Liver (tissue), 9 donors: ENCODE data around the gene KDM2B. TPM values are rescaled to one million over a fixed set of nuclear protein-coding genes. Genes with fewer than 3 reads are reported as not detected.

Source experiments
- DNase-seq: peaks from one replicate; pipeline ENCODE4 v3.0.0-alpha.2; 2017; ENCODE audit warnings: low spot score
- H3K27ac ChIP-seq, 2 donors: one replicate each; pipeline ENCODE4 v1.7.0; 2013; ENCODE audit warnings: inconsistent platforms in 2 of 2, low read length in 2 of 2, control low read depth in 1 of 2, low read depth in 1 of 2, mild to moderate bottlenecking in 1 of 2
- H3K27me3 ChIP-seq, 4 donors: one replicate each; pipeline versions ENCODE4 v1.6.1 to v1.7.0; 2013; ENCODE audit warnings: low read length in 3 of 4, inconsistent platforms in 1 of 4, mild to moderate bottlenecking in 1 of 4, moderate library complexity in 1 of 4; ENCODE audit not compliant: control insufficient read depth in 4 of 4, insufficient read depth in 4 of 4
- H3K36me3 ChIP-seq, 4 donors: one replicate each; pipeline versions ENCODE4 v1.6.1 to v1.7.0; 2013; ENCODE audit warnings: low read length in 3 of 4, mild to moderate bottlenecking in 3 of 4, low read depth in 1 of 4, moderate library complexity in 1 of 4; ENCODE audit not compliant: control insufficient read depth in 4 of 4, insufficient read depth in 3 of 4
- H3K4me1 ChIP-seq, 4 donors: one replicate each; pipeline versions ENCODE4 v1.6.1 to v1.7.0; 2013; ENCODE audit warnings: low read length in 3 of 4, mild to moderate bottlenecking in 3 of 4, moderate library complexity in 1 of 4; ENCODE audit not compliant: control insufficient read depth in 4 of 4, insufficient read depth in 4 of 4
- H3K4me3 ChIP-seq, 3 donors: one replicate each; pipeline versions ENCODE4 v1.6.1 to v1.7.0; 2013; ENCODE audit warnings: low read length in 3 of 3, control low read depth in 1 of 3, low read depth in 1 of 3, mild to moderate bottlenecking in 1 of 3
- H3K9ac ChIP-seq, 2 donors: one replicate each; pipeline ENCODE4 v1.7.0; 2013; ENCODE audit warnings: low read length in 2 of 2, mild to moderate bottlenecking in 2 of 2, moderate library complexity in 2 of 2, control low read depth in 1 of 2, low read depth in 1 of 2
- H3K9me3 ChIP-seq, 4 donors: one replicate each; pipeline versions ENCODE4 v1.6.1 to v1.7.0; 2013; ENCODE audit warnings: low read length in 3 of 4; ENCODE audit not compliant: control insufficient read depth in 4 of 4
- ATF3 ChIP-seq: IDR thresholded peaks from 2 replicates; pipeline ENCODE4 v1.6.1; 2016; ENCODE audit warnings: antibody characterized with exemption
- CTCF ChIP-seq: fragments of 150-350 bp; IDR thresholded peaks from 2 replicates; pipeline ENCODE4 v1.5.1; 2017; ENCODE audit warnings: improper control_type of control experiment, low read depth, low read length; ENCODE audit not compliant: missing input control
- EGR1 ChIP-seq, 2 donors: IDR thresholded peaks; 2 replicates each; pipeline ENCODE4 v1.6.1; 2016 to 2018; ENCODE audit warnings: antibody characterized with exemption in 2 of 2, low read depth in 2 of 2
- FOXA1 ChIP-seq: IDR thresholded peaks from 2 replicates; pipeline ENCODE4 v1.6.1; 2016; ENCODE audit warnings: antibody characterized with exemption
- FOXA2 ChIP-seq: IDR thresholded peaks from 2 replicates; pipeline ENCODE4 v1.6.1; 2016; ENCODE audit warnings: antibody characterized with exemption
- GABPA ChIP-seq, 2 donors: IDR thresholded peaks in 1 of 2; conservative IDR thresholded peaks in 1 of 2; 2 replicates each; pipeline ENCODE4 v1.6.1; 2016; ENCODE audit warnings: antibody characterized with exemption in 2 of 2, mild to moderate bottlenecking in 1 of 2, moderate library complexity in 1 of 2
- HNF4A ChIP-seq, 2 donors: conservative IDR thresholded peaks; 2 replicates each; pipeline ENCODE4 v1.6.1; 2016; ENCODE audit warnings: antibody characterized with exemption in 2 of 2, mild to moderate bottlenecking in 2 of 2
- HNF4G ChIP-seq: IDR thresholded peaks from 2 replicates; pipeline ENCODE4 v1.6.1; 2016; ENCODE audit warnings: antibody characterized with exemption
- JUND ChIP-seq, 2 donors: IDR thresholded peaks; 2 replicates each; pipeline ENCODE4 v1.6.1; 2016; ENCODE audit warnings: antibody characterized with exemption in 2 of 2
- RAD21 ChIP-seq, 2 donors: IDR thresholded peaks; 2 replicates each; pipeline ENCODE4 v1.6.1; 2016; ENCODE audit warnings: antibody characterized with exemption in 2 of 2, mild to moderate bottlenecking in 2 of 2
- RXRA ChIP-seq, 2 donors: IDR thresholded peaks; 2 replicates each; pipeline ENCODE4 v1.6.1; 2017 to 2018; ENCODE audit warnings: antibody characterized with exemption in 2 of 2, mild to moderate bottlenecking in 1 of 2
- SP1 ChIP-seq: IDR thresholded peaks from 2 replicates; pipeline ENCODE4 v1.6.1; 2018; ENCODE audit warnings: antibody characterized with exemption, mild to moderate bottlenecking
- TAF1 ChIP-seq: conservative IDR thresholded peaks from 2 replicates; pipeline ENCODE4 v1.6.1; 2016; ENCODE audit warnings: antibody characterized with exemption, mild to moderate bottlenecking
- YY1 ChIP-seq: IDR thresholded peaks from 2 replicates; pipeline ENCODE4 v1.6.1; 2016; ENCODE audit warnings: antibody characterized with exemption, mild to moderate bottlenecking
- WGBS: extraction: QIAGEN DNeasy Blood & Tissue Kit; methylation state at CpG from one replicate; pipeline ENCODE4 v1.1.7; 2013; 5-methylcytosine and 5-hydroxymethylcytosine counted together
- polyA plus RNA-seq, 2 donors: library from polyadenylated mRNA; stranded (reverse) in 1 of 2; unstranded in 1 of 2; fragments of 200-250 nt in 1 of 2; fragments of >200 nt in 1 of 2; fragmentation: Nextera tagmentation in 1 of 2; extraction: Ambion mirVana in 1 of 2; gene quantifications; one replicate each; pipeline versions ENCODE4 v1.2.1 to v1.2.3, GENCODE V29; 2013 to 2015
- total RNA-seq, 2 donors: library from RNA; depleted of rRNA; stranded (reverse); fragments of >200 nt; gene quantifications; one replicate each; pipeline ENCODE4 v1.2.3, GENCODE V29; 2014
- TF ChIP-seq, protein P1 (sequence below): IDR thresholded peaks from 2 replicates; pipeline ENCODE4 v1.6.1; 2016; ENCODE audit warnings: antibody characterized with exemption
- TF ChIP-seq, protein P2 (sequence below): IDR thresholded peaks from 2 replicates; pipeline ENCODE4 v1.6.1; 2016; ENCODE audit warnings: antibody characterized with exemption
- donor health status: healthy.
- donor health status: healthy.
- donor health status: healthy.
- donor health status: healthy.
- donor health status: healthy.

The KDM2B gene
- total and polyA plus RNA-seq, 4 donors: 7.0 to 34.2 (median 10.6) TPM

DNA sequence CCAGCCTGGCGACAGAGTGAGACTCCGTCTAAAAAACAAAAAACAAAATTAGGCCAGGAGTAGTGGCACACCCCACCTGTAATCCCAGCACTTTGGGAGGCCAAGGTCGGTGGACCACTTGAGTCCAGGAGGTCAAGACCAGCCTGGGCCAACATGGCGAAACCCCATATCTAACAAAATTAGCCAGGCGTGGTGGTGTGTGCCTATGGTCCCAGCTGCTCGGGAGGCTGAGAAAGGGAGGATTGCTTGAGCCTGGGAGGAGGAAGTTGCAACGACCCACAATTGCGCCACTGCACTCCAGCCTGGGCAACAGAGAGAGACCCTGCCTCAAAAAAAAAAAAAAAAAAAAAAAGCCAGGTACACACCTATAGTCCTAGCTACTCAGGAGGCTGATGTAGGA is 37.0 kb downstream of the KDM2B start:
- no peak overlapping the region for H3K27ac ChIP-seq
- peaks cover 0 to 1% (median 0%) of the 10 kb centered on the region in 4 donors for H3K4me1 ChIP-seq
- H3K9me3 ChIP-seq: no peaks in the 10 kb centered on the region
- 93% methylated on average over 8 of the region's 8 CpGs for WGBS
- H3K36me3 ChIP-seq: no peaks in the 10 kb centered on the region
- no peak overlapping the region for H3K4me3 ChIP-seq
- DNase-seq: no peak
- no peaks in the 10 kb centered on the region for H3K27me3 ChIP-seq
- no peak overlapping the region for H3K9ac ChIP-seq
- TF ChIP-seq HNF4A (conservative IDR thresholded peaks at IDR 0.05) (no peak), GABPA (IDR thresholded peaks at IDR 0.05 in 1 of 2, conservative IDR thresholded peaks at IDR 0.05 in 1 of 2) (no peak), EGR1 (IDR thresholded peaks at IDR 0.05; ENCODE audit: low read depth in 2 of 2) (no peak), ATF3 (no peak), CTCF (no peak), YY1 (no peak), HNF4G (no peak), SP1 (no peak), FOXA1 (no peak), JUND (IDR thresholded peaks at IDR 0.05) (no peak), TAF1 (no peak), RAD21 (IDR thresholded peaks at IDR 0.05) (no peak), RXRA (IDR thresholded peaks at IDR 0.05) (no peak), FOXA2 (no peak)
- TF ChIP-seq, protein P1, sequence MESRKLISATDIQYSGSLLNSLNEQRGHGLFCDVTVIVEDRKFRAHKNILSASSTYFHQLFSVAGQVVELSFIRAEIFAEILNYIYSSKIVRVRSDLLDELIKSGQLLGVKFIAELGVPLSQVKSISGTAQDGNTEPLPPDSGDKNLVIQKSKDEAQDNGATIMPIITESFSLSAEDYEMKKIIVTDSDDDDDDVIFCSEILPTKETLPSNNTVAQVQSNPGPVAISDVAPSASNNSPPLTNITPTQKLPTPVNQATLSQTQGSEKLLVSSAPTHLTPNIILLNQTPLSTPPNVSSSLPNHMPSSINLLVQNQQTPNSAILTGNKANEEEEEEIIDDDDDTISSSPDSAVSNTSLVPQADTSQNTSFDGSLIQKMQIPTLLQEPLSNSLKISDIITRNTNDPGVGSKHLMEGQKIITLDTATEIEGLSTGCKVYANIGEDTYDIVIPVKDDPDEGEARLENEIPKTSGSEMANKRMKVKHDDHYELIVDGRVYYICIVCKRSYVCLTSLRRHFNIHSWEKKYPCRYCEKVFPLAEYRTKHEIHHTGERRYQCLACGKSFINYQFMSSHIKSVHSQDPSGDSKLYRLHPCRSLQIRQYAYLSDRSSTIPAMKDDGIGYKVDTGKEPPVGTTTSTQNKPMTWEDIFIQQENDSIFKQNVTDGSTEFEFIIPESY: no peak
- TF ChIP-seq, protein P2, sequence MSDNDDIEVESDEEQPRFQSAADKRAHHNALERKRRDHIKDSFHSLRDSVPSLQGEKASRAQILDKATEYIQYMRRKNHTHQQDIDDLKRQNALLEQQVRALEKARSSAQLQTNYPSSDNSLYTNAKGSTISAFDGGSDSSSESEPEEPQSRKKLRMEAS: no peak

- WGBS: 99% methylated on average over 6 of the region's 6 CpGs
- no peaks in the 10 kb centered on the region for H3K27me3 ChIP-seq
- no peak for DNase-seq
- H3K9ac ChIP-seq: no peak overlapping the region
- peaks cover 6 to 27% (median 19%) of the 10 kb centered on the region in 4 donors for H3K4me1 ChIP-seq
- no peaks in the 10 kb centered on the region for H3K9me3 ChIP-seq
- no peak overlapping the region for H3K27ac ChIP-seq
- TF ChIP-seq RXRA (IDR thresholded peaks at IDR 0.05): no peak
- no peak for TF ChIP-seq ATF3
- no peak overlapping the region for H3K4me3 ChIP-seq
- H3K36me3 ChIP-seq: no peaks in the 10 kb centered on the region
Observed at GRCh38 chr12:121539908-121540307, 40.9 kb downstream of the KDM2B start.
